Measurements from ENCODE around the gene MAD1L1.

MAD1L1 gene

GRCh38 chr7:1894906-1895663 is 337.7 kb downstream of the MAD1L1 start:
- TF ChIP-seq, protein P1, sequence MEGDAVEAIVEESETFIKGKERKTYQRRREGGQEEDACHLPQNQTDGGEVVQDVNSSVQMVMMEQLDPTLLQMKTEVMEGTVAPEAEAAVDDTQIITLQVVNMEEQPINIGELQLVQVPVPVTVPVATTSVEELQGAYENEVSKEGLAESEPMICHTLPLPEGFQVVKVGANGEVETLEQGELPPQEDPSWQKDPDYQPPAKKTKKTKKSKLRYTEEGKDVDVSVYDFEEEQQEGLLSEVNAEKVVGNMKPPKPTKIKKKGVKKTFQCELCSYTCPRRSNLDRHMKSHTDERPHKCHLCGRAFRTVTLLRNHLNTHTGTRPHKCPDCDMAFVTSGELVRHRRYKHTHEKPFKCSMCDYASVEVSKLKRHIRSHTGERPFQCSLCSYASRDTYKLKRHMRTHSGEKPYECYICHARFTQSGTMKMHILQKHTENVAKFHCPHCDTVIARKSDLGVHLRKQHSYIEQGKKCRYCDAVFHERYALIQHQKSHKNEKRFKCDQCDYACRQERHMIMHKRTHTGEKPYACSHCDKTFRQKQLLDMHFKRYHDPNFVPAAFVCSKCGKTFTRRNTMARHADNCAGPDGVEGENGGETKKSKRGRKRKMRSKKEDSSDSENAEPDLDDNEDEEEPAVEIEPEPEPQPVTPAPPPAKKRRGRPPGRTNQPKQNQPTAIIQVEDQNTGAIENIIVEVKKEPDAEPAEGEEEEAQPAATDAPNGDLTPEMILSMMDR (IDR thresholded peaks at IDR 0.05; ENCODE audit: borderline replicate concordance, insufficient read depth, low read depth, low read length) = no peak
- H3K4me3 ChIP-seq (ENCODE audit: low read depth, low read length) = no peak overlapping the region

GRCh38 chr7:1894313-1894900 is 338.3 kb downstream of the MAD1L1 start:
- no peak overlapping the region for H3K4me3 ChIP-seq (ENCODE audit: low read depth, low read length)
- TF ChIP-seq, protein P1 (IDR thresholded peaks at IDR 0.05; ENCODE audit: borderline replicate concordance, insufficient read depth, low read depth, low read length) = no peak

GRCh38 chr7:1893451-1893850 is 339.3 kb downstream of the MAD1L1 start:
- TF ChIP-seq, protein P1 (IDR thresholded peaks at IDR 0.05; ENCODE audit: borderline replicate concordance, insufficient read depth, low read depth, low read length) = no peak

DNA sequence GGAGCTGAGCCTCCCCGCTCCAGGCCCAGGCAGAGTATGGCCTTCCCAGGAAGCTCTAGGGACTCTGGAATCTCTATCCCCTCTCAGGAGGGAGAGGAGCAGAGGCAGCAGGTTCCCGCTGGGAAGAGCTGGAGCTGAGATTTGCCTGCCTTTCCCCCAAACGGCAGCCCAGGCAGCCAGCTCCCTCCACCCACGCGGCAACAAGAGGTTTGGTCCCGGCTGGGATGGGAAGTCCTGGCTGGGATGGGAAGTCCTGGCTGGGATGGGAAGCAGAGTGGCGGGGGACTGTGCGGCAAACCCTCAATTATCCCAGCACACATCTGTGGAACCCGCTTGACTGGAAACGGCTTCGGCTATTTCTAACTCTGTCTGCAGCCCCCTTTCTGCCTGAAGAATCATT is 339.7 kb downstream of the MAD1L1 start:
- H3K4me3 ChIP-seq (ENCODE audit: low read depth, low read length) = no peak overlapping the region
- TF ChIP-seq, protein P1 (IDR thresholded peaks at IDR 0.05; ENCODE audit: borderline replicate concordance, insufficient read depth, low read depth, low read length) = no peak

More at GRCh38 chr7:1893451-1893850, 339.3 kb downstream of the MAD1L1 start:
- H3K4me3 ChIP-seq (ENCODE audit: low read depth, low read length) = no peak overlapping the region

DNA sequence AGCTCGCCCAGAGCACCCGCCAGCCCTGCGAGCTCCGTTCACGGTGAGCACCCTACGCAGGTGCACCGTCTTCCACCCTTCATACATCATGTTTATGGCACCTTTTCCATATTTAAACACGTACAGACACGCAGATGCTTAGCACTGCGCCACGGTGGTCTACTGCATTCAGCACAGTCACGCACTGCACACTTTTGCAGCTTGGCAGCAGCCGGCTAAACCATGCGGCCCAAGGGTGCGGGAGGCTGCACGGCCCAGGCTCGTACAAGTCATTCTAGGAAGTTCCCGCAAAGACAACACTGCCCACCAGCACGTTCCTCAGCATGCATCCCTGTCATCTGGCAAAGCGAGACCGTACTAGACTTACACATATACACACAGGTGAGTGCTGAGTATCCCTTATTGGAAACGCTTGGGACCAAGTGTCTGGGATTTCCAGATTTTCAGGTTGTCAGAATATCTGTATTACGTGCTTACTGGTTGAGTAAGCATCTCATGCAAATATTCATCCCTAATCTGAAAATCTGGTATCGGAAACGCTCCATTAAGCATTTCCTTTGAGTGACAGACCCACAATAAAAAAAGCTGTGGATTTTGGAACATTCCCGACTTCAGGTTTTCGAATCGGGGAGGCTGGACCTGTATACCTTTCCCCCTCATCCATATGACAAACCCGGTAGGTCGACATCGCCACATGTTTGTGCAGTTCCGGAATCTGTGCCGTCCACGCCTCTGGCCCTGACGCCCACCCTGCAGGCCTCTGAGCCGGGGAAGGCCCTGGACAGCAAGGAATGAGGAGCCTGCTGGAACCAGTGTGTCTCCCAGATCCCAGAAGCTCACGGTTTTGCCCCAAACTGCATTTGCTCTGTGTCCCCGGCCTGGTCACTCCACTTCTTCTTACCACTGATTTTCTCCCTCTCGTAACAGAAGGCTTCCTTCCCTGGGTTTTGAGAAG is 340.5 kb downstream of the MAD1L1 start:
- TF ChIP-seq, protein P1 (IDR thresholded peaks at IDR 0.05; ENCODE audit: borderline replicate concordance, insufficient read depth, low read depth, low read length) = no peak
- H3K4me3 ChIP-seq (ENCODE audit: low read depth, low read length) = no peak overlapping the region

DNA sequence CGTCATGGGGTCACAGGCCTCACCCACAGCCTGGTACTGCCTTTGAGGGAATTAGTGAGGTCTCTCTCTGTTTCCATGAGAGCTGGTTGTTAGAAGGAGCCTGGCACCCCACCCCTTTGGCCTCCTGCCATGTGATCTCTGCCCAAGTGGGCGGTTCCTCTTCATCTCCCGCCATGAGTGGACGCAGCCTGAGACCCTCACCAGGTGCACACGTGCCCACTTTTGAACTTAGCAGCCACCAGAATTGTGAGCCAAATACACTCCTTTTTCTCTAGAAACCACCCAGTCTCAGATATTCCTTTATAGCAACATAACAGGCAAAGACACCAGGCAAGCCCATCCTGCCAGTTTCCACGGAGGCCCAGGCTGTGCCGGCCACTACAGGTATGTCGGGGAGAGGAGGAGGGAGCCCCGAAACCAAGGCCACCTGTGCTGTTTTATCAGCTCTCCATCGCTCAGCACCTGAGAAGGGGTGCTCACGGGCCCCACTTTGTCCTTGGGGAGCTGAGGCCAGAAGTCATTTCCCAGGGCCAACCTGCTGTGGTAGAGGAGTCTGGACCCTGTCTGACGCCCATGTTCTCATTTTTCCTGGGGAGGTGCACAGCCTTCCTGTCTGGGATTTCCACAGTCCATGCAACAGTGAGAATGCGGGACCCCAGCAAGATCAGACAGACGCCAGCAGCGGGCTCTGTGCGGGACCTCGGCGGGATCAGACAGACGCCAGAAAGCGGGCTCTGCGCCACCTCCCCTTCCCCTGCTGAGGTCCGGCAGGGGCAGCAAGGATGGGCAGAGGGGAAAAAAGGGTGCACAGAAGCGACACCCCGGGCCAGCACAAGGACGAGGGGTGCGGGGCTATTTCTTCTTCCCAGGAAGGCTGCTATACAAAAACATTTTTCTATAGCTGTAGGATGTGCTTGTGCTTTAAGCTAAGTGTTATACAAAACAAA is 342.2 kb downstream of the MAD1L1 start:
- TF ChIP-seq, protein P1 (IDR thresholded peaks at IDR 0.05; ENCODE audit: borderline replicate concordance, insufficient read depth, low read depth, low read length) = no peak
- H3K4me3 ChIP-seq (ENCODE audit: low read depth, low read length) = no peak overlapping the region
